Measurements from ENCODE around the gene EIF1.

The EIF1 gene

DNA sequence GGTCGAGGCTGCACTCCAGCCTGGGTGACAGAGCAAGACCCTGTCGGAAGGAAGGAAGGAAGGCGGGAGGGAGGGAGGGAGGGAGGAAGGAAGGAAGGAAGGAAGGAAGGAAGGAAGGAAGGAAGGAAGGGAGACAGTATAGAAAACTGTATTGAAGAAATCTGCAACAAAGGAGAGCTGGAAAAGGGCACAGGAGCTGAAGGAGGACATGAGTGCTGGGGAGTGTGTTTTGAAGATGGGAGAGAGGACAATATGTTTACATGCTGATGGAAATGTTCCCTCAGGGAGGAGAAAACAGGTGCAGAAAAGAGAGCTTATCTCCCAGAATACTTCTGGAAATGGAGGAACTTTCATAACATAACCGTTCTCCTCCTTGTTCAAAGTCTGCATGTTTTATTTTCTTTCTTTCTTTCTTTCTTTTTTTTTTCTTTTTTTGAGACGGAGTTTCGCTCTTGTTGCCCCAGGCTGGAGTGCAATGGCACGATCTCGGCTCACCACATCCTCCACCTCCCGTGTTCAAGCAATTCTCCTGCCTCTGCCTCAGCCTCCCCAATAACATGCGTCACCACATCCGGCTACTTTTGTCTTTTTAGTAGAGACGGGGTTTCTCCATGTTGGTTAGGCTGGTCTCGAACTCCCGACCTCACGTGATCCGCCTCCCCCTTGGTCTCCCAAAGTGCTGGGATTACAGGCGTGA is 48.4 kb downstream of the EIF1 start:
- no peak for DNase-seq (ENCODE audit: low read depth)

- DNase-seq (ENCODE audit: low read depth), result no peak
Observed at GRCh38 chr17:41737680-41738023, 49.0 kb downstream of the EIF1 start.

DNA sequence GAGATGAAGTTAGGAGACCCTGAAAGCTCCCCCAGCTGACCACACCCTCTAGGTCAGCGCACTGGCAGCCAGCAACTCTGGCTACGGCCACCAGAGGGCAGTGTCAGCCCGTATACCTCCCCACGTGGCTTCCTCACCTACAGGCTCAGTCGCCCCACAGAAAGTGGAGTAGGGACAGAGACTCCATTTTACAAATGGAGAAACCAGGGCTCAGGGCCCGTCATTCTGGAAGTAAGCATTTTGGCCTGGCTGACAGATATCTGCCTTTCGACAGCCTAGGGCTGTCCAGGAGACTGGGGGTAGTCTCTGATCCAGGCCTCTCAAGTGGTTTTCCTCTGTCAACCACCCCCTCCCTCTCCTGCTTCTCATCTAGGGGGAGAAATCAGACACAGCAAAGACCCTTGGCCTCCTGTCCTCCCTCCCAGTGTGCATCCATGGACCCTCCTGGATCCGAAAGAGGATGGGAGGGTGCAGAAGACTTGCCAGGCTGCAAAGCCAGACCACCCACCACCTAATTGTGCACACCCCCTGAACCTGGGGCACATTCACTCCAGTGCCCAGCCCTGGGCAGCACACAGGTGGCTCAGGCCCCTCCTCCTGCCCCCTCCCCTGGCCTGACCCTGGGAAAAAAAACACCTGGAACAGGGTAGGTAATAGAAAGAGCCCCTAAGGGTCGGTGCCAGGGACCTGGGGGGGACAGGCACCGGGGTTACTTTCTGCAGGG is 49.6 kb downstream of the EIF1 start:
- DNase-seq (ENCODE audit: low read depth), result peak; percentile 65

GRCh38 chr17:41738801-41739112 is 50.1 kb downstream of the EIF1 start:
- no peak for DNase-seq (ENCODE audit: low read depth)

DNA sequence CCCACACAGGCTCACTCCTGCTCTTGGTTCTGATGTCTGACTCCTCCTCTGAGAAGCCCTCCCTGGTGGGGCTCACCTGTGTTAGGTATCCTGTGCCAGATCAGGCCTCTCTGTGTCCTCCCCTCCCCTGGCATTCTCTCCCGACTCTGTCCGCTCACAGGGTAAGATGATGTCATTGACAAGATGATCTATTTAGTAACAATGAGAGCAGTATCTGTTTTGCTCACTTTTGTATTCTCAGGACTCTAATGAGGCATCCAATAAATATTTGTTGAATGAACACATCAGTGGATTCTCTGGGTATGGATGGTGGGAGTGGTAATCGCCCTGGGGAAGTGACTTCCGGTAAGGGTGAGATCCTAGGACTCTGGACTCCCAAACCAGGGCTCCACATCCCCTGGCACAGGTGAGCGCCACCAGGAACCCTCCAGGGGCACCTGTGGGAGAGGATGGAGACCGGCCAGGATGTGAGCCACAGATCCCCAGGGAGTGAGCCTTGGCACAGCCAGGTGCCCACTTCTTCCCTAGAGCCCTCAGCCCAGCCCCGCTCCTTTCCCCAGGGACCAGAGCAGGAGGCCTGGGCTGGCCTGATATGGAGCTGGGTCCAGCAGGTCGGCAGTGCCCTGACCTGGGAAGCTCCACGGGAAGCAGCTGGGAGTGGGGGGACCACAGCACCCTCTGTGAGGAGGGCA is 51.1 kb downstream of the EIF1 start:
- no peak for DNase-seq (ENCODE audit: low read depth)

GRCh38 chr17:41740506-41740905 is 51.8 kb downstream of the EIF1 start:
- DNase-seq (ENCODE audit: low read depth), result no peak

GRCh38 chr17:41741709-41742108 is 53.0 kb downstream of the EIF1 start:
- DNase-seq (ENCODE audit: low read depth), result no peak

All from activated T-cell treated with anti-CD3 and anti-CD28 coated beads for 24 hours (primary cell).